ENCODE results near the gene POLR3C.
"Not testable (repeated sequence)": the region's sequence is repeated elsewhere in the genome, so short reads cannot be mapped to it uniquely, and the experiment has no call there.

The POLR3C gene, protein sequence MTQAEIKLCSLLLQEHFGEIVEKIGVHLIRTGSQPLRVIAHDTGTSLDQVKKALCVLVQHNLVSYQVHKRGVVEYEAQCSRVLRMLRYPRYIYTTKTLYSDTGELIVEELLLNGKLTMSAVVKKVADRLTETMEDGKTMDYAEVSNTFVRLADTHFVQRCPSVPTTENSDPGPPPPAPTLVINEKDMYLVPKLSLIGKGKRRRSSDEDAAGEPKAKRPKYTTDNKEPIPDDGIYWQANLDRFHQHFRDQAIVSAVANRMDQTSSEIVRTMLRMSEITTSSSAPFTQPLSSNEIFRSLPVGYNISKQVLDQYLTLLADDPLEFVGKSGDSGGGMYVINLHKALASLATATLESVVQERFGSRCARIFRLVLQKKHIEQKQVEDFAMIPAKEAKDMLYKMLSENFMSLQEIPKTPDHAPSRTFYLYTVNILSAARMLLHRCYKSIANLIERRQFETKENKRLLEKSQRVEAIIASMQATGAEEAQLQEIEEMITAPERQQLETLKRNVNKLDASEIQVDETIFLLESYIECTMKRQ

DNA sequence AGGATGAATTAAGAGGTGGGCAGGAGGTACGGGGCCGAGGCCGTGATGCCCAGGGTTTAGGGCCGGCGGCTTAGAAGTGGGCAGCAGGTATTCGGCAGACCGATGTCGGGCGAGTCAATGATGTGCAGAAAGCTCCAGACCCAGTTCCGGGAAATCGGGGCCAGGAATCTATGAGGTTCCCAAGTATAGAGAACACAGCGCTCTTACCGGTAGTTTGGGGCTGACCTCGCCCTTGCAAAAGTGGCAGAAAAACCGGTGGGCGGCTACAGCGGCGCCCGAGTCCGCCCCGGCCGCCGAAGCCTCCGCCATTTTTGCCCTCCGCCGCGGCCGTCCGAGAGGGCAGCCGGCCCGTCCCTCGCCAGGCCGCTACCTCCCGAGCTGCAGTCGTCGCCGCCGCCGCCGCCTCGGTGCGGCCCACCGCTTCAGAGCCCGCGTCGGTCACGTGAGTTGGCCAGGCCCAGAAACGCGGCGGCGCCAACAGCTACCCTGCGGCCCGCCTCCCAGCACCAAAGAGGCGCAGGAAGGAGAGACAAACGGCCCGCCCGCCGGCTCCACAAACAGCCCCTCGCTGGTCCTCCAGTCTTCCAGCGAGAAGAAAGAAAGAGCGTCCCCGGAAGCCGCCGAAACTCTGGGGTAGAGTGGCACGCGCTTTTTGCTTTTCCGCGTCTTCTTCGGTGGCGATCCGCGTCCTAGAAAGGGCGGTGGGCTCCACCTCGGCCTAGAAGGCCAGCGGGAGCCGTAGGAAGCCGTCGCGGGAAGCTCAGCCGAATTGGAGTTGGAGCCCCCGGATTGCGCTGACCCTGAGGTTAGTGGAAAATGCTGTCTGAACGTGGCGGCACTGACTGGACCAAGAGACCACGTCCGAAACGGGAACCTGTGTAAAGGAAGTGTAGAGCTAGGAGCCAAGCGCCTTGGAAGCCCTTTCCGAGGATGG lies at the start of gene POLR3C, which contains the start of gene RNF115:
Gene POLR3C, plus strand, starts transcription at position 636 of the 934 bp plus-strand sequence. CDS start 1,577 bp downstream, outside the sequence.
Gene RNF115, minus strand, starts transcription at position 531 of the 934 bp plus-strand sequence. Its CDS starts 222 bp downstream, at position 309.
- DNase-seq (ENCODE audit: low read depth in 2 of 2): peak; percentile 75 to 80

DNA sequence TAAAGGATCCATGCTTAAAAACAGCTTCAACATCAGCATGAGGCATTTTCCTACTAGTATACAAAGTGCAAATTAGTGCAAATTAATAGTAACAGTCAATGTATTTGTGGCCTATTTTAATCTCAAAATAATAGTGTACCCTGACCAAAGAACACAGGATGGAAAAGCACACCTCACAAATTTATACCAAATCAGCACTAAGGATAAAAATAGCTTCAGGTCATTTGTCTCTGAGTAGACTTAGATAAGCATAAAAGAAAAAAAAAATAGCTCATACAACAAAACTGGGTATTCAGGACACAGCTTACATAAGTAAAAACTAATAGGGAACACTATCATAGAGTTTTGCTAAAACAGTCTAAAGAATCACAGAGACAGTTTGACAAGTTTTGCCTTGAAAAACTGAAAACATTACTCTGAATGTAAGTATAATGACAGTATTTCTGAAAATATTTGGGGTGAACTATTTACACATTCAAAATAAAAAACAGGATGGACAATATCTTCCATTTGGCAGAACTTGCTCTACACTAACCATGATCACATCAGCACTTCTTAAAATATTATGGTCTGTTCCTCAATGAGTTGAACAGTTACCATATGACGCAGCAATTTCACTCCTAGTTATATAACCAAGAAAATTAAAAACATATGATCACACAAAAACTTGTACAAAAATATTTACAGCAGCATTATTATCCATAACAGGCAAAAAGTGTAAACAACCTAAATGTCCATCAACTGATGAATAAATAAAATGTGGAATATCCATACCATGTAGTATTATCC lies 46.4 kb upstream of the POLR3C start:
- no peak for DNase-seq (ENCODE audit: low read depth in 2 of 2)

- DNase-seq (ENCODE audit: low read depth in 2 of 2): no peak
Observed at GRCh38 chr1:145778146-145778540, 45.9 kb upstream of the POLR3C start.

- no peak for DNase-seq (ENCODE audit: low read depth in 2 of 2)
Observed at GRCh38 chr1:145782272-145783099, 41.5 kb upstream of the POLR3C start.

GRCh38 chr1:145784409-145784808 lies 39.6 kb upstream of the POLR3C start:
- no peak for DNase-seq (ENCODE audit: low read depth in 2 of 2)

DNA sequence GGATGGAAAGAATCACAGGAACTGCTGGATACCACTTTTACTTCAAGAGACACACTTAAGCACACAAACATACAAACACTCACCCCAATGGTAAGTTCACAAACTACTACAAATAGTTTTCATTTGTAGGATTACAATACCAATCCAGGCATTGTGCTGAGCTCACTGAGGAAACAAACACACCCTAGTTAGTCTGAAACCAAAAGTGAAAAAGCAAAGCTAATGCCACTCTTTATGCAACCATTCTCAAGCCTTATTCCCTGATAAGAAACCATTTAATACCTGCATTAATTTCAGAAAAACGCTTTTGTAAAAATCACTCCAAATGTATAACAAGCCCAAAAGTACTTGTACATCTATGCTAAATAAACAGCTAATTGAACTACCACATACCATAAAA lies 38.5 kb upstream of the POLR3C start:
- no peak for DNase-seq (ENCODE audit: low read depth in 2 of 2)

DNA sequence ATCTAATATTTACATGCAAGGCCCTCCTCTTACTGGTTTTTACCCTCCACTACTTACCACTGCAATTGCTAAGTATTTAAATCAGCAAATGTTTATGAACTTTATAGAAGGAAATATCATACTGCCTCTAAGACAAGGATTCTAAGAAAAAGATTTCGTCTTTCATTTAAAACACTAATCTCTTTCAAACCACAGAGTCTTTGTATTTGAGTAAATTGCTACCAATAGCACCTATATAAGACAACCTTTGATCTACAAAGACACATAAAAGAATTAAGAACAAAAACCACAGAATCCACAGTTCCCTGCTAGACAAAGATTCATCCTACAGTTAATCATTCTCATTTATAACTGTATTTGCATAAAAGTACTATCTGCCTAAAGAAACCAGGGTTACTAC lies 37.7 kb upstream of the POLR3C start:
- no peak for DNase-seq (ENCODE audit: low read depth in 2 of 2)

DNA sequence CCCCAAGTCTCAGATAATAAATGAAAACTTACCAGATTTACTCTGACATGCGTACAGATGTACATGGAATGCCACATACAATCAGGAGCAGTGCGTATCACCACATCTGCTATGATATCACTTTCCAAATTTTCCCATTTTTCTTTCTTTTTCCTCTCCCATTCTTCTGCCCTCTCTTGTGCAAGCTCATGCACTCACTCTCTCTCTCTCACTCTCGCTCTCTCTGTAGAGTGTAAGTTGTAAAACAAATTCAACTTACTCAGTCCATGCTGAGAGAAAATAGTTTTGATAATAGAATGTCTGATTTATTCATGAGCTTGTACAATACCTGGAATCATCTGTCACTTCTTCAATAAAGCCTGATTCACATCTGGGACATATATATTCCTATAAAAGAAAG lies 35.4 kb upstream of the POLR3C start:
- no peak for DNase-seq (ENCODE audit: low read depth in 2 of 2)

DNA sequence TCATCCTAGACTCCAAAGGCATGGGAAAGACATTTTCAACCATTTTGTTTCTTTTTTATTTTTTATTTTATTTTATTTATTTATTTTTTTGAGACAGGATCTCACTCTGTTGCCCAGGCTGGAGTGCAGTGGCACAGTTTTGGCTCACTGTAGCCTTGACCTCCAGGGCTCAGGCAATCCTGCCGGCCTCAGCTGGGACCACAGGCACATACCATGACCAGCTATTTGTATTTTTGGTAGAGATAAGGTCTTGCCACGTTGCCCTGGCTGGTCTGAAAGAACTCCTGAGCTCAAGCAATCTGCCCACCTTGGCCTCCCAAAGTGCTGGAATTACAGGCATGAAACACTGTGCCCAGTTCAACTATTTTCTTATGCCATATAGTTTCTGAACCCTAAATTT lies 32.1 kb upstream of the POLR3C start:
- DNase-seq (ENCODE audit: low read depth in 2 of 2): not testable (repeated sequence)

DNA sequence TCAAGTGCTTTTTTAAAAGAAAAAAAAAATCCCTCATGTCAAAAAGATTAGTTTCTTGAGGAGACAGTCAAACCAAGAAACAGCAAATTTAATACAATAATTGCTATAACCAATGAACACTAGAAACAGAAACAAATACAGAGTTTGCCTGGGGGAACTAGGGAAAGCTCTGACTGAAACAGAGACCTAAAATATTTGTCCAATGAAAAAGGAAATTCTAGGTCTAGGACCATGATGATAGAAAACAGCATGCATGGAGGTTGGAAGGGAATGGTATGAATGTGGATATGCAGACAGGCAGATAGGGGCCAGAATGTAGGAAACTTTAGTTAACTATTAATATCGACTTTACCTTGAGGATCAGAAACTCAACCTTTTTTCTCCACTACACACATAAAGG lies 31.5 kb upstream of the POLR3C start:
- no peak for DNase-seq (ENCODE audit: low read depth in 2 of 2)

DNA sequence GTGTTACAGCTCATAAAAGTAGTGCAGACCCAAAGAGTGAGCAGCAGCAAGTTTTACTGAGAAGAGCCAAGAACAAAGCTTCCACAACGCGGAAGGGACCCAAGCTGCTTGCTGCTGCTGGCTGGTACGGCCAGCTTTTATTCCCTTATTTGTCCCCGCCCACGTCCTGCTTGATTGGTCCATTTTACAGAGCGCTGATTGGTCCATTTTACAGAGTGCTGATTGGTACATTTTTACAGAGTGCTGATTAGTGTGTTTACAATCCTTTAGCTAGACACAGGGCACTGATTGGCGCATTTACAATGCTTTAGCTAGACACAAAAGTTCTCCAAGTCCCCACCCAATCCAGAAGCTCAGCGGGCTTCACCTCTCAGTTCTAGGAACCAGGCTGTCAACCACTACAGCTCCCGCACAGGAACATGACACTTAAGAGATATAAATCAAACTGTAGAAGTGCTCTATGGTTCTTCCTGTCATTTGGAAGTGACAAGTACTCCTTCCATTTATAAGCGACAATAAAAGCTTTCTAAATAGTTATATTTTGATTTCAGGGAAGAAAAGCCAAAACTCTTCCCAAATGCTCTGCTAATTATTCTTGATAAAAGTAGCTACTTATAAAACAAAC lies 28.6 kb upstream of the POLR3C start:
- no peak for DNase-seq (ENCODE audit: low read depth in 2 of 2)

DNA sequence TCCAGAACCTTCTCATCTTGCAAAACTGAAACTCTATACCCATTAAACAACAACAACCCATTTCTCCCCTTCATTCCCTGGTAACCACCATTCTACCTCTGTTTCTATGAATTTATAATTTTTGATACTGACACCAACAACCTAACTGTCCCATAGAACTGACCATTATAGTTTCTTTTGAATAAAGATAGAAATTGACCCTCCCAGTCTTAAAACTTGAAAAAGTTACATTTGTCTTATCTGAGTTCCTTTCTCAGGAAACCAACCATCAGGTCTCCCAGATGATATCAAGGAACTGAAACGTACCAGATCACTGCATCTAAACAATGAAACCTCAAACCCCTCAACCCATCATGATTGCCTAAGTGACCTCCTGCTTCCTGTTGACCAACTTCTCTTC lies 27.2 kb upstream of the POLR3C start:
- DNase-seq (ENCODE audit: low read depth in 2 of 2): no peak

DNA sequence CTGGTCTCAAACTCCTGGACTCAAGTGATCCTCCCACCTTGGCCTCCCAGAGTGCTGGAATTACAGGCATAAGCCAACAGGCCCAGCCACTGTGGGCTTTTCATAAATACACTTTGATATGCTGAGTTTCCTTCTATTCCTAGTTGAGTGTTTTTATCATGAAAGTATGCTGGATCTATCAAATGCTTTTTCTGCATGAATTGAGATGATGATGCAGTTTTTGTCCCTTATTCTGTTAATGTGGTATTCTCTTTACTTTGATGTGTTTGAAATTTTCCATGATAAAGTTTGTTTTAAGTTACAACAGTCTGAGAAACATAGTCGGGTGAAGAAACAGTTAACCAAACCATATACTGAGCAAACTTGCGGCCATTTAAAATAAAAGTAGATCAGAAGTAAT lies 24.2 kb upstream of the POLR3C start:
- DNase-seq (ENCODE audit: low read depth in 2 of 2): no peak

- no peak for DNase-seq (ENCODE audit: low read depth in 2 of 2)
Observed at GRCh38 chr1:145804235-145805045, 19.6 kb upstream of the POLR3C start.

GRCh38 chr1:145805057-145805456 lies 18.9 kb upstream of the POLR3C start:
- DNase-seq (ENCODE audit: low read depth in 2 of 2): no peak

- no peak for DNase-seq (ENCODE audit: low read depth in 2 of 2)
Observed at GRCh38 chr1:145806408-145806807, 17.6 kb upstream of the POLR3C start.

DNA sequence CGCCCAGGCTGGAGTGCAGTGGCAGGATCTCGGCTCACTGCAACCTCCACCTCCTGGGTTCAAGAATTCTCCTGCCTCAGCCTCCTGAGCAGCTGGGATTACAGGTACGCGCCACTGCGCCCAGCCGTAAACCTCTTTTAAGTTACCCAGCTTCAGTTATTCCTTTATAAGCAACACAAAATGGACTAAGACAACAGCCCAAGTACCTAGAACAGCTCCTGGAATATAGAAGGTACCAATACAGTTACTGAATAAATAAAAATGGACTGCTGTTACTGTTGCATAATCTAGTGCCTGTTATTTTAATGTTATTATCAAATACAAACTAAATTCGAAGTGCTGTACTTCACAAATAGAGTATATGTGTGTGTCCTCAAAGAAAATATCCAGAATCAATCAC lies 17.2 kb upstream of the POLR3C start:
- DNase-seq (ENCODE audit: low read depth in 2 of 2): no peak

DNA sequence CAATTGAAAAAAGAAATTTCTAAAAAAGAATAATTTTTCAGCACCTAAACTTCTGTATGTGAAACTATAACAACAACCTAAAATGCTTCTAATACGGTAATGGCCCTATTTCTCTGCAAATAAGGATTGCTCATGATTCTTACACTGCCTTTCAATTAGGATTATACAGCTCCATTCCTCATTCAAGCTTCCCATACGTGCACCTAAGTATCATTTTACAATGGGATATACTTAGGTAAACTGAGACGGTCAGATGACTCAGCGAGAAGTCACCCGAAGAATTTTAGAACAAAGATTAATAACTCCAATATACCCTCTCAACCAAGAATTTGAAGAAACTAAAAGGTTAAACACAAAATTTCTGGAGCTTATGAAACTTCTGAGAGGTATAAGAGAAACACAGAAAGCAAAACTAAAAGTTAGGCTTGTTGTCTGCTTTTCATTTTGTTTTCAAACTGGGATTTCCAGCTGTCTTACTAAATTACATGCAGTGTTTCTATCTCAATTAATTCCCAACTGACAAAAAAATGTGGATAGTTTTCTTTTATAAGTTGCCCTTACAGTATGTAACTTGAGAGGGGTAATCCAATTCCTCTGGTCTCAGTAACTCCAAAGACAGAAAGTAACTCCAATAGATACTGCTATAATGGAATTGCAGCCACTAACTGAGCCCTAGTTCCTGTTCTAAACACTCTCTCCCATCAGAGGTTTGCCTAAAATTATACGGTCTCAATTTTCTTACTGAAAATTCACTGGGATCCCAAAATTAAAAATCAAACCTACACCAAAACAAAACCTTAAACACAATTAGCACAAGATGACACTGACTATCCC lies 10.8 kb upstream of the POLR3C start:
- DNase-seq (ENCODE audit: low read depth in 2 of 2): not testable (repeated sequence)
